Colon (tissue), 2 donors: Measurements from ENCODE around the gene CDC42BPB.

Experiments used
- FAIRE-seq: peaks from 2 replicates; lab custom pipeline; 2012; peaks lifted over from hg19 to GRCh38; lab: Jason Lieb, UNC
- donor health status: control.
- donor health status: control.

CDC42BPB gene

GRCh38 chr14:102942069-102942468, 115.3 kb downstream of the CDC42BPB start:
- no peak for FAIRE-seq

GRCh38 chr14:102941419-102942011, 115.8 kb downstream of the CDC42BPB start:
- FAIRE-seq: no peak

GRCh38 chr14:102940729-102941362, 116.5 kb downstream of the CDC42BPB start:
- no peak for FAIRE-seq

- no peak for FAIRE-seq
Measured at GRCh38 chr14:102939820-102940561, 117.4 kb downstream of the CDC42BPB start.

- no peak for FAIRE-seq
Measured at GRCh38 chr14:102939329-102939728, 118.0 kb downstream of the CDC42BPB start.

GRCh38 chr14:102938191-102938590, 119.2 kb downstream of the CDC42BPB start:
- no peak for FAIRE-seq

- FAIRE-seq: no peak
Measured at GRCh38 chr14:102937331-102938175, 119.8 kb downstream of the CDC42BPB start.

GRCh38 chr14:102935756-102936155, 121.6 kb downstream of the CDC42BPB start:
- FAIRE-seq: no peak

- FAIRE-seq: no peak
Measured at GRCh38 chr14:102933618-102934231, 123.6 kb downstream of the CDC42BPB start.

GRCh38 chr14:102932484-102933248, 124.7 kb downstream of the CDC42BPB start:
- FAIRE-seq: no peak

GRCh38 chr14:102931580-102932285, 125.6 kb downstream of the CDC42BPB start:
- FAIRE-seq: no peak

GRCh38 chr14:102930753-102931579, 126.4 kb downstream of the CDC42BPB start:
- FAIRE-seq: no peak

- FAIRE-seq: no peak
Measured at GRCh38 chr14:102930138-102930752, 127.1 kb downstream of the CDC42BPB start.

- FAIRE-seq: no peak
Measured at GRCh38 chr14:102929241-102930137, 127.9 kb downstream of the CDC42BPB start.

GRCh38 chr14:102928412-102929240, 128.7 kb downstream of the CDC42BPB start:
- no peak for FAIRE-seq

GRCh38 chr14:102927878-102928411, 129.4 kb downstream of the CDC42BPB start:
- no peak for FAIRE-seq

- no peak for FAIRE-seq
Measured at GRCh38 chr14:102927346-102927877, 129.9 kb downstream of the CDC42BPB start.
